GM21825 (cell line): ENCODE results near the gene RGS17.
"Not testable (repeated sequence)": the region's sequence is repeated elsewhere in the genome, so short reads cannot be mapped to it uniquely, and the experiment has no call there.

Source experiments
- ATAC-seq: cut with Tn5 transposase; IDR thresholded peaks from one replicate; pipeline ENCODE4 v1.9.1; 2021; ENCODE audit warnings: mild to moderate bottlenecking, moderate library complexity; ENCODE audit not compliant: unreplicated experiment

Gene RGS17

GRCh38 chr6:153126218-153126617 is 4.9 kb downstream of the RGS17 start:
- no peak for ATAC-seq

GRCh38 chr6:153125032-153125431 is 6.0 kb downstream of the RGS17 start:
- ATAC-seq: no peak

GRCh38 chr6:153123801-153124200 is 7.3 kb downstream of the RGS17 start:
- peak; percentile 69 for ATAC-seq

- ATAC-seq: no peak
These were observed 9.8 kb downstream of the RGS17 start for GRCh38 chr6:153121311-153121710.

- ATAC-seq: peak; percentile 99
These were observed 12.8 kb downstream of the RGS17 start for GRCh38 chr6:153117986-153118879.

GRCh38 chr6:153111082-153111481 is 20.0 kb downstream of the RGS17 start:
- ATAC-seq: not testable (repeated sequence)

GRCh38 chr6:153110612-153111011 is 20.5 kb downstream of the RGS17 start:
- not testable (repeated sequence) for ATAC-seq

- no peak for ATAC-seq
These were observed 22.8 kb downstream of the RGS17 start for GRCh38 chr6:153108315-153108714.

GRCh38 chr6:153106021-153106420 is 25.1 kb downstream of the RGS17 start:
- no peak for ATAC-seq

- ATAC-seq: no peak
These were observed 26.9 kb downstream of the RGS17 start for GRCh38 chr6:153104220-153104619.

- ATAC-seq: no peak
These were observed 27.8 kb downstream of the RGS17 start for GRCh38 chr6:153103319-153103655.

- no peak for ATAC-seq
These were observed 28.3 kb downstream of the RGS17 start for GRCh38 chr6:153102605-153103318.

- no peak for ATAC-seq
These were observed 29.6 kb downstream of the RGS17 start for GRCh38 chr6:153101461-153101860.

GRCh38 chr6:153099636-153100035 is 31.4 kb downstream of the RGS17 start:
- peak; percentile 61 for ATAC-seq

- ATAC-seq: no peak
These were observed 34.3 kb downstream of the RGS17 start for GRCh38 chr6:153096792-153097191.

- ATAC-seq: no peak
These were observed 35.1 kb downstream of the RGS17 start for GRCh38 chr6:153096031-153096430.

- peak; percentile 82 for ATAC-seq
These were observed 38.7 kb downstream of the RGS17 start for GRCh38 chr6:153092082-153093013.

GRCh38 chr6:153090241-153090930 is 40.7 kb downstream of the RGS17 start:
- ATAC-seq: no peak

- ATAC-seq: no peak
These were observed 42.3 kb downstream of the RGS17 start for GRCh38 chr6:153088796-153089195.

GRCh38 chr6:153087436-153087835 is 43.6 kb downstream of the RGS17 start:
- ATAC-seq: no peak
